K562 treated with DMSO at 1 percent for 24 hours (cell line): ENCODE measurements around the gene NUPR1. TPM values are rescaled to one million over a fixed set of nuclear protein-coding genes. Genes with fewer than 3 reads are reported as not detected.

Experiments used
- total RNA-seq: library from RNA; unstranded; fragments of 300-600 nt; gene quantifications from 2 replicates; pipeline ENCODE4 v1.2.3, GENCODE V29; 2022; ENCODE audit warnings: low read depth; ENCODE audit not compliant: insufficient read depth

NUPR1 gene, protein sequence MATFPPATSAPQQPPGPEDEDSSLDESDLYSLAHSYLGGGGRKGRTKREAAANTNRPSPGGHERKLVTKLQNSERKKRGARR
- 105 and 107 TPM in 2 replicates for total RNA-seq

DNA sequence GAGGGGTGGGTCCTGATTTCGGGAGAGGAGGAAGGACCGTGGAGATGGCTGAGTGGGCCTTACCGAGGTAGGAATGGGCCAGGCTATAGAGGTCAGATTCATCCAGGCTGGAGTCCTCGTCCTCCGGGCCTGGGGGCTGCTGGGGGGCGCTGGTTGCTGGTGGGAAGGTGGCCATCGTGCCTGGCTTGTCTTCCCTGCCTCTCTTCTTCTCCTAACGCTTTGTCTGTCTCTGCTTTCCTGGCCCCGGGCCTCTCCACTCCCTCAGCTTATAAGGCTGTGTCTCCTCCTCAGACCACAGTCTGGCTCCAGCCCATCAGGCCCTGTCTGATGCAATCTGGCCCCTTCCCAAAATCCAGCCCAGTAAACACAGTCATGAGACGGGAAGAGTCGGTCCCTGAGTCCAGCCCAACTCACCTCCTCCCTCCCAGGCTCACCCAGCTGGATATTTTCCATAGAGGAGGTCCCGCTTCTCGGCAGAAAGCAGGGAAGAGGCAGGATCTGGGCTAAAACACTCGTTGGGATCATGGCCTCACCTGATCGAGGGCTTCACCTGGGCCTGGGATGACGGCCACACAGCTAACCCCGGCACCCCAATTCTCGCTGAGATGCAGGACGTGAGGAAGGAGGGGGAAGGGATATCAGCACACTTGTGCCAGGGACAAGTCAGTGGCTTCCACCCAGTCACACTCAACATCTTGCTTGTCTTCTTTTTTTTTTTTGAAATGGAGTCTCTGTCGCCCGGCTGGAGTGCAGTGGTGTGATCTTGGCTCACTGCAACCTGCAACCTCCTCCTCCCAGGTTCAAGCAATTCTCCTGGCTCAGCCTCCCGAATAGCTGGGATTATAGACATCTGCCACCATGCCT lies at the start of gene NUPR1:
Gene NUPR1 (minus strand): TSS at position 242 of the 864 bp plus-strand sequence. CDS start 67 bp downstream, at position 175.

DNA sequence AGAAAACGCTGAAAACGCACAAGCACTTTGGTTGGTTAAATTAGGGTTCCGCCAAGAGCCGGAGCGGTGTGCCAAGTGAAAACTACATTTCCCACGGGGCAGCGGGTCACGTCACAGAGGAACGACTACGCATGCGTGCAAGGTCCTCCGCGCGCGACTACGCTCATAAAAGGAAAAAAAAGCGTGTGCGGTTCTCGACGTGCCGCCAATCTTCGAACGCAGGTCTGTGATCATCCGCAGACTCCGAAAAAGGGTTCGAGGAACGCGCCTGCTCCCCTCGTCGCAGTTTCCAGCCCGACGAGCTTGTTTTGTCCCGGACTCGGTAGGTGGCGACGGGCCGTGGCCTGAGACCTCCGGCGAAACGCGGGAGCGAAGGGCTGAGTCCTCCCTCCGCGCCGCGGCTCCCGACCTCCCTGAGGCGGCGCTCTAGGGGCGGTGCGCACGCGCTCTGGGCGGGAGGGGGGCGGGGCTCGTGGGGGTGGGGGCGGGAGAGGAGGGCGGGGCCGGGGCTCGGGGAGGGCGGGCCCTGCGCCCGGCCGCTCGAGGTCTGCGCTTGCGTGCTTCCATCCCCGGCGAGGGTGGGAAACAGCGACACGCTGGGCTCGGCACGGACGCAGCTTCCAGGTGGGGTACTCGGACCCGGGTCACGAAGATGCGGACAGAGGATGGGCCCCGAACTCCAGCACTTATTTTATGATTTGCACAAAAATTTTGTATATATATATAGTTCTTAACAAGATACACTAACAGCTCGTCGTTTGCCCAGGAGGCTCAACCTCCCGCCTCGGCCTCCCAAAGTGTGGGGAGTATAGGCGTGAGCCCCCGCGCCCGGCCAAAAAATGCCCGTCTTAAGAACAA lies 15.2 kb upstream of the NUPR1 start, which contains the start of gene SGF29:
Gene SGF29 (plus strand): TSS at position 145 of the 858 bp plus-strand sequence. CDS start 27,150 bp downstream, outside the sequence.

DNA sequence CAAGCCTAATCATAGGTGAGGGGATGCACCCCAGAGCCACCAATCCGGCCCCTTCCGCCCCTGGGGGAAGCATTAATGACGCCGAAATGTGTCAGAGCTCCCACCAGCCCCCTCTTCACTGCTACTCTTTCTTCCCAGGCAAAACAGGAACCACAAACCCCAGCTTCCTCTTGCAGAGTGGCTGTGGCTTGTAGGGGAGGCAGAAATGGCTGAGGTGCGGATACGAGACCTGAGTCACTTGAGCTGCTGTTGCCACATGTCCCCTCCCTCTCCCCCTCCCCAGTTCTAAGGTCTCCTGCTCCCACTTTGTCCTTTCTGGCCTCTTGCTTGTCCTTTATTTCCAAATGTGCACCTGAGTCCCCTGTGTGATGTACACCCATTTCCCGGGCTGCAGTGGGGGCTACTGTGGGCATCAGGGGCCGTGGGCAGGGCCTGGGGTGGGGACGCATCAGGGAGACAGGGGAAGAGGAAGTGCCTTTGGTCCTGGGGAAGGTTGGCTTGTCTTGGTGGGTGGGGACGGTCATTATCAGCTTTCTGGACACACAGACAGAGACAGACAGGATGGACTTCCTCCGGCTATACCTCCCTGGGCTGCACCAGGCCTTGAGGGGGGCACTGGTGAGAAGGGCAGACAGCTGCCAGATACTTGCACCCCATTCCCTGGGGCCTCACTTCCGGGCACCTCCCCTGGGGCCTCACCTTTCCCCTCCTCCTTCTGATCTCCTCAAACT lies 44.5 kb downstream of the NUPR1 start, which contains the start of gene APOBR:
Gene APOBR (plus strand): TSS at position 523 of the 731 bp plus-strand sequence. CDS start 39 bp downstream, at position 562.

DNA sequence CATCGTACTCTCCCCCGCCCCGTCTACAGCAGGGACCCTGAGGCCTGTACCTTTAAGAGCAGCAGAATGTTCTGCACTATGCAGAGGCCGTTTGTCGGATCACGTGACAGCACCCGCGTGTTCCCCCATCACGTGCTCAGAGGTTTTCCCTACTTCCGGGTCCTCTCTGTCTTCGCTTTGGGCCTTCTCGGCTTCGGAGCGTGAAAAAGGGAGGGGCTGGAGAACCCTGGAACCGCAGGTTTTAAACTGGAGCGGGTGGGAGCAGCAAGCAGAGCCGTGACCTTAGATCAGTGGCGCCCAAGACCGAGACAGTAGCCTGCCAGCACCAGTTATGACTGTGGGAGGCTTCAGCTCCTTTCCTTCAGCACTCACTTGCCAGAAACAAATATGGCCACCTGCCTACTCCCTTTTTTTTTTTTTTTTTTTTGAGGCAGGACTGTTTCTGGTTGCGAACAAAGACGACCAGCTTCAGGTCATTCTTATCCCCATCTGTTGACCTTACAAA lies 46.8 kb downstream of the NUPR1 start, which contains the start of gene CLN3:
Gene CLN3 (minus strand): TSS at position 105 of the 505 bp plus-strand sequence. CDS start 315 bp downstream, outside the sequence.

Other genes starting within 250 kb of the NUPR1 start
- gene SBK1, start 246.4 kb downstream of the NUPR1 start, total RNA-seq, result 0.19 and 0.28 TPM in 2 replicates
- not detected in 2 replicates for gene NPIPB6, start 175.5 kb downstream of the NUPR1 start, total RNA-seq
- 157 and 160 TPM in 2 replicates for gene EIF3CL, start 135.1 kb downstream of the NUPR1 start, total RNA-seq
- gene NPIPB7, start 66.6 kb downstream of the NUPR1 start, total RNA-seq, result not detected in 2 replicates
- gene CLN3, start 46.9 kb downstream of the NUPR1 start, total RNA-seq, result 35.5 and 35.7 TPM in 2 replicates
- gene APOBR, start 44.3 kb downstream of the NUPR1 start, total RNA-seq, result 4.1 and 4.6 TPM in 2 replicates
- not detected in 2 replicates for gene IL27, start 32.1 kb downstream of the NUPR1 start, total RNA-seq
- gene SGF29, start 14.9 kb upstream of the NUPR1 start, total RNA-seq, result 32.3 and 36.2 TPM in 2 replicates
- 6.9 and 9.0 TPM in 2 replicates for gene SULT1A2, start 58.1 kb upstream of the NUPR1 start, total RNA-seq
- 72.4 and 86.3 TPM in 2 replicates for gene SULT1A1, start 71.1 kb upstream of the NUPR1 start, total RNA-seq
- gene NPIPB8, start 99.1 kb upstream of the NUPR1 start, total RNA-seq, result not detected in 2 replicates
- 271 and 279 TPM in 2 replicates for gene EIF3C, start 172.5 kb upstream of the NUPR1 start, total RNA-seq
- gene NPIPB9, start 212.8 kb upstream of the NUPR1 start, total RNA-seq, result 0.22 TPM in 1 of 2 replicates, not detected in the other